VCaP (cell line): ENCODE measurements around the gene PTCD3.

Source experiments
- H3K27ac ChIP-seq: fragments of 450-650 bp; 2 replicates; pipeline ENCODE4 v1.5.1; 2017
- TF ChIP-seq, protein P1 (sequence below): fragments of 450-650 bp; conservative IDR thresholded peaks from 2 replicates; pipeline ENCODE4 v1.5.1; 2017; ENCODE audit warnings: mild to moderate bottlenecking, moderate library complexity

The PTCD3 gene

GRCh38 chr2:86118130-86118529 lies 12.1 kb downstream of the PTCD3 start:
- H3K27ac ChIP-seq = no peak overlapping the region
- TF ChIP-seq, protein P1, sequence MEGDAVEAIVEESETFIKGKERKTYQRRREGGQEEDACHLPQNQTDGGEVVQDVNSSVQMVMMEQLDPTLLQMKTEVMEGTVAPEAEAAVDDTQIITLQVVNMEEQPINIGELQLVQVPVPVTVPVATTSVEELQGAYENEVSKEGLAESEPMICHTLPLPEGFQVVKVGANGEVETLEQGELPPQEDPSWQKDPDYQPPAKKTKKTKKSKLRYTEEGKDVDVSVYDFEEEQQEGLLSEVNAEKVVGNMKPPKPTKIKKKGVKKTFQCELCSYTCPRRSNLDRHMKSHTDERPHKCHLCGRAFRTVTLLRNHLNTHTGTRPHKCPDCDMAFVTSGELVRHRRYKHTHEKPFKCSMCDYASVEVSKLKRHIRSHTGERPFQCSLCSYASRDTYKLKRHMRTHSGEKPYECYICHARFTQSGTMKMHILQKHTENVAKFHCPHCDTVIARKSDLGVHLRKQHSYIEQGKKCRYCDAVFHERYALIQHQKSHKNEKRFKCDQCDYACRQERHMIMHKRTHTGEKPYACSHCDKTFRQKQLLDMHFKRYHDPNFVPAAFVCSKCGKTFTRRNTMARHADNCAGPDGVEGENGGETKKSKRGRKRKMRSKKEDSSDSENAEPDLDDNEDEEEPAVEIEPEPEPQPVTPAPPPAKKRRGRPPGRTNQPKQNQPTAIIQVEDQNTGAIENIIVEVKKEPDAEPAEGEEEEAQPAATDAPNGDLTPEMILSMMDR = no peak

DNA sequence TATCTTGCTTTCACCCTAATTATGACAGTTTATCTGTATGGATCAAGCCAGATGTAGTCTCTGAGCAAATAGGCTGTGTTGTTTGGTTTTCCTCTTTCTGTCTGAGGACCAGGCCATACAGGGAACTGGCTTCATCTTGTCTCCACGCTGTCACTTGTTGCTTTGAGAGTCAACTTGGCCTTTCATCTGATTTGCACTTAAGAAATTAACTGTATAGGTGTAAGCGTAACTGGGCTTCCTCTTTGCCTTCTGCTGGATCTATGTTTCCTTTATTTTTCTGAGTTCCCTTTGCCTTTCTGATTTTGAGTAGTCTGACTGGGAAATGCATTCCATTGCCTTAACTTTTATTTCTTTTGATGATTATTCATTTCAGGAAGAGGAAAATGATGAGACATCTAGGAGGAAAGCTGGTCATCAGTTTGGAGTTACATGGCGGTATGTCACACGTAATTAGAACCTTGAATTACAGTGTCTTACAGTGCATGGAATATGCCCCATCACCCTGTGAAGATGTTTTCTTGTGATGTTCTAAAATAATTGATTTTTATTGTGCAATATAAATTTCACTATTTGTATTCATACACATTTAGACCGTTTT lies 17.4 kb downstream of the PTCD3 start:
- no peak overlapping the region for H3K27ac ChIP-seq
- TF ChIP-seq, protein P1 = no peak

GRCh38 chr2:86124683-86125082 lies 18.6 kb downstream of the PTCD3 start:
- TF ChIP-seq, protein P1 = no peak
- H3K27ac ChIP-seq = no peak overlapping the region

DNA sequence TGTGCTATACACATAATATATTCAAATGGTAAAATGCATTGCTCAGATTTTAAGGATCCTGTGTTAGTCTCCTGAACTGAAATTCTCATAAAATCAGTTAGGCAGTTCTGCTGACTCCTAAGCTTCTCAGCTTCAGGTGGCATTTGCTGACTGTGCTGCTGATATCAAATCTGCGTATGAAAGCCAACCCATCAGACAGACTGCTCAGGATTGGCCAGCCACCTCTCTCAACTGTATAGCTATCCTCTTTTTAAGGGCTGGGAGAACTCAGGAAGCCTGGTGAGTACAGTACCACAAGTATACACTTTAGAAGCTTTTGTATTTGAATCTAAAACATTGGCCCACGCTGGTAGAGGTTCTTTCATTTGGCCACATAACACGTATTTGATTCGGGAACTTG lies 28.7 kb downstream of the PTCD3 start:
- H3K27ac ChIP-seq = no peak overlapping the region
- TF ChIP-seq, protein P1 = no peak

DNA sequence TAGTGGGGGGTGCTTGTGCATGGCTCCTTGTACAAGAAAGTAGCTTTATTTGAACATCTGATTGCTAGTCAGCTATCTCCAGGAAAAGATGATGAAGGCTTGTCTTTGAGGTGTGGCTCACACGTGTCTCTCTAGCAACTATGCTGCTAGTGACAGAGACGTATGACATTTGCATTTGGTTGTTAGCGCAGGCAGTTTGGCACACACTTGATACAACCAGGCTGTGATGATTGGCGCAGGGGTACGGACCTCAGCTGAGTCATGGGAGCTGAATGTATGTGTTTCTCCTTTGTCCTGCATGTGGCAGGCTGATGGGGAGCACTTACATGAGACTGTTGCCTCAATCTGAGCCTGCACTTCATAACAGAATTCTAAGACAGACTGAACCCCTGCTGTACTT lies 29.6 kb downstream of the PTCD3 start:
- TF ChIP-seq, protein P1 = no peak
- H3K27ac ChIP-seq = no peak overlapping the region

DNA sequence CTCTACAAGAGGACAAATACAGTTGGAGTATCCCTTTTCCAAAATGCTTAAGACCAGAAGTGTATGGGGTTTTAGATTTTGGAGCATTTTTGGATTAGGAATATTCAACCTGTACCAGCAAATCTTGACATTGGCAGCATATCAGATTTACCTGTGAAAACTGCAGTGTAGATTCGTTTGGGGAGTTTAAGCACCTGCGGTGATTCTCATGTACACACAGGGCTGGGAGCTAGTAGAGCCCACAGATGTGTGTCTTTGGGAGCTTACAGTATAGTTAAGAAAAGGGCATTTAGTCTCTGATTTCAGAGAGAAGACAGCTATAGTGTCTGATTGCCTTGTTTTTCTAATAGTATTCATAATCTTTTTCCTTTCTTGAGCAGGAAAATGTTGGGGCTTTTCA lies 30.1 kb downstream of the PTCD3 start:
- no peak overlapping the region for H3K27ac ChIP-seq
- TF ChIP-seq, protein P1 = no peak

- TF ChIP-seq, protein P1 = no peak
These were observed 32.9 kb downstream of the PTCD3 start for GRCh38 chr2:86138736-86139625.

More at GRCh38 chr2:86138736-86139625, 32.9 kb downstream of the PTCD3 start:
- H3K27ac ChIP-seq = no peak overlapping the region
